Measurements from ENCODE around the gene ACO2. TPM values are rescaled to one million over a fixed set of nuclear protein-coding genes. Genes with fewer than 3 reads are reported as not detected.

The ACO2 gene
- total and polyA plus RNA-seq, 2 of the 8 experiments (the other 6 are each of a cell fraction or from before 2014, with no cell fraction given): 52.8 to 75.4 TPM

DNA sequence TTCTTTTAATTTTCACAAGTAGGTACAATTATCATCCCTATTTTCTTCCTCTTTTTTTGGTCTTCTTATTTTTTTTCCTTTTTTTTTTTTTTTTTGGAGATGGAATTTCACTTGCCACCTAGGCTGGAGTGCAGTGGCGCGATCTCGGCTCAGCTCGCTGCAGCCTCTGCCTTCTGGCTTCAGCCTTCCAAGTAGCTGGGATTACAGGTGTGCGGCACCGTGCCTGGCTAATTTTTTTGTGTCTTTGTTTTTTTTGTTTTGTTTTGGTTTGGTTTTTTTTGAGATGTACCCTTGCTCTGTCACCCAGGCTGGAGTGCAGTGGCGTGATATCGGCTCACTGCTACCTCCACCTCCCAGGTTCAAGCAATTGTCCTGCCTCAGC, 39.0 kb upstream of the ACO2 start:
- Histone ChIP-seq H3K4me1 (replicated peaks in 1 of 4; ENCODE audit: control insufficient read depth in 3 of 4, insufficient read depth in 4 of 4, low read length in 3 of 4) (no peaks in the 10 kb centered on the region; a peak in 1 of 7 replicates), H2BK120ac (replicated peaks; ENCODE audit: low read depth, low read length) (no peak overlapping the region), H3K27ac (ENCODE audit: low read depth, low read length) (no peak overlapping the region), H4K20me1 (replicated peaks in 1 of 2; ENCODE audit: control insufficient read depth in 1 of 2, insufficient read depth in 2 of 2, low read length in 2 of 2) (peaks cover 4 to 6% of the 10 kb centered on the region in 2 experiments), H2BK12ac (ENCODE audit: low read depth, low read length) (no peak overlapping the region), H3K14ac (ENCODE audit: insufficient read length) (no peak overlapping the region), H4K5ac (ENCODE audit: insufficient read length, low read depth, low read length) (no peak overlapping the region), H3K9ac (replicated peaks in 1 of 4; ENCODE audit: extremely low read depth in 1 of 4, low read depth in 3 of 4, low read length in 3 of 4) (no peak overlapping the region), H3K9me3 (ENCODE audit: insufficient read depth in 2 of 2, low read depth in 1 of 2, low read length in 1 of 2) (no peaks in the 10 kb centered on the region), H3K79me1 (ENCODE audit: low read depth, low read length) (peaks cover 8% of the 10 kb centered on the region), H3K23me2 (ENCODE audit: low read depth, low read length) (no peaks in the 10 kb centered on the region), H2BK5ac (ENCODE audit: low read depth, low read length) (no peak overlapping the region), H3K4me3 (ENCODE audit: extremely low read depth in 1 of 4, insufficient read depth in 2 of 4, low read depth in 3 of 4, low read length in 4 of 4) (no peak overlapping the region), H3K27me3 (replicated peaks in 1 of 4; ENCODE audit: control insufficient read depth in 3 of 4, extremely low read depth in 1 of 4, insufficient read depth in 3 of 4, low read length in 3 of 4) (no peaks in the 10 kb centered on the region), H3K4ac (replicated peaks; ENCODE audit: insufficient read length, low read depth, low read length) (no peak overlapping the region), H2AFZ (ENCODE audit: low read length) (no peak overlapping the region), H3K23ac (ENCODE audit: insufficient read length) (no peak overlapping the region), H2BK15ac (ENCODE audit: low read length) (no peak overlapping the region), H4K8ac (ENCODE audit: extremely low read depth, insufficient read depth, low read length) (no peak overlapping the region), H3K79me2 (ENCODE audit: control insufficient read depth in 1 of 2, insufficient read depth in 2 of 2, low read length in 2 of 2) (no peaks in the 10 kb centered on the region; a peak in 1 of 4 replicates), H2AK5ac (ENCODE audit: low read depth, low read length) (no peak overlapping the region), H3K4me2 (ENCODE audit: insufficient read depth in 1 of 2, low read depth in 2 of 2, low read length in 2 of 2) (no peak overlapping the region), H3K18ac (ENCODE audit: extremely low read depth, low read length) (no peak overlapping the region), H2BK20ac (ENCODE audit: low read length) (no peak overlapping the region), H4K91ac (replicated peaks; ENCODE audit: insufficient read length, low read length) (no peak overlapping the region), H3K56ac (replicated peaks; ENCODE audit: insufficient read length, low read depth, low read length) (no peak overlapping the region), H3K36me3 (ENCODE audit: control insufficient read depth in 2 of 4, insufficient read depth in 4 of 4, low read length in 3 of 4) (peaks cover 3 to 14% (median 3%) of the 10 kb centered on the region in 4 experiments; a peak in 4 of 8 replicates)
- ChIA-PET POLR2A (ENCODE audit: partially characterized antibody) (interaction anchor here (0.6 to 2.9 kb wide), 4 partner anchors 16 to 145 kb away, joined by 3 to 21 read pairs (median 4); partner anchors contain the start of gene TOB2), CTCF (ENCODE audit: partially characterized antibody) (interaction anchor here (0.9 kb wide), 1 partner anchor 99 kb away, joined by 3 read pairs; no protein-coding TSS in a partner anchor)
- FAIRE-seq (no peak), DNase-seq (ENCODE audit: low read depth in 1 of 2, low spot score in 2 of 2) (no peak)
- WGBS, 2 experiments (ENCODE audit: extremely low coverage in 1 of 2, insufficient coverage in 1 of 2, insufficient read length in 1 of 2, insufficient replicate concordance in 2 of 2, low coverage in 1 of 2, low lambda C conversion rate in 2 of 2, missing lambda C conversion rate in 1 of 2): 97% methylated on average over 5 of the region's 8 CpGs; no CpG with 5 or more reads in 1 of the 2 experiments
- TF ChIP-seq EP300 (IDR thresholded peaks at IDR 0.05; ENCODE audit: borderline replicate concordance in 1 of 2, low read depth in 2 of 2, low read length in 2 of 2): no peak
- TF ChIP-seq KDM5A (IDR thresholded peaks at IDR 0.05; ENCODE audit: low read length): no peak
- no peak for TF ChIP-seq CBX8 (IDR thresholded peaks at IDR 0.05; ENCODE audit: borderline replicate concordance, low read depth, low read length)
- TF ChIP-seq, protein P1, sequence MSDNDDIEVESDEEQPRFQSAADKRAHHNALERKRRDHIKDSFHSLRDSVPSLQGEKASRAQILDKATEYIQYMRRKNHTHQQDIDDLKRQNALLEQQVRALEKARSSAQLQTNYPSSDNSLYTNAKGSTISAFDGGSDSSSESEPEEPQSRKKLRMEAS (IDR thresholded peaks at IDR 0.05): no peak
- no peak for TF ChIP-seq FOSL1 (IDR thresholded peaks at IDR 0.05; ENCODE audit: insufficient read depth, low read depth, low read length)
- TF ChIP-seq NRF1 (IDR thresholded peaks at IDR 0.05; ENCODE audit: low read depth, low read length): no peak
- no peak for TF ChIP-seq GTF2F1 (IDR thresholded peaks at IDR 0.05; ENCODE audit: borderline replicate concordance, low read depth, low read length)
- TF ChIP-seq KDM1A (IDR thresholded peaks at IDR 0.05; ENCODE audit: borderline replicate concordance, low read length): no peak
- no peak for TF ChIP-seq POU5F1 (IDR thresholded peaks at IDR 0.05; ENCODE audit: low read depth, low read length)
- TF ChIP-seq CHD2 (IDR thresholded peaks at IDR 0.05; ENCODE audit: low read length): no peak
- no peak for TF ChIP-seq PHF8 (conservative IDR thresholded peaks at IDR 0.05; ENCODE audit: low read depth, low read length)
- no peak for TF ChIP-seq SUZ12 (IDR thresholded peaks at IDR 0.05; ENCODE audit: low read length)
- no peak for TF ChIP-seq RAD21 (IDR thresholded peaks at IDR 0.05 in 1 of 2, conservative IDR thresholded peaks at IDR 0.05 in 1 of 2; ENCODE audit: low read depth in 2 of 2, low read length in 2 of 2)
- no peak for TF ChIP-seq EGR1 (IDR thresholded peaks at IDR 0.05; ENCODE audit: borderline replicate concordance, low read depth, low read length)

Data from H1 (cell line).